PC-9 (cell line): ENCODE data around the gene ARHGEF28. TPM values are rescaled to one million over a fixed set of nuclear protein-coding genes. Genes with fewer than 3 reads are reported as not detected.

Experiments
- BruUV-seq: library from RNA; stranded (reverse); fragments of 400-500 nt; replicated peaks from 2 replicates; lab custom pipeline; 2021; lab: Mats Ljungman, UMichigan
- CTCF ChIA-PET: fragments of 300-600 bp; sonication (Branson Sonifier 250); formaldehyde crosslinking; loops from one replicate; lab custom pipeline; 2022; ENCODE audit warnings: antibody characterized with exemption; lab: Charles Lee
- POLR2A ChIA-PET: fragments of 300-600 bp; sonication (Branson Sonifier 250); formaldehyde crosslinking; loops from one replicate; lab custom pipeline; 2022; ENCODE audit warnings: antibody characterized with exemption; ENCODE audit not compliant: unreplicated experiment; lab: Charles Lee
- DNase-seq, 2 experiments: peaks; one replicate each; pipeline versions ENCODE4 v3.0.0 to v3.0.0-alpha.2; 2015 to 2022; ENCODE audit warnings: mixed read lengths in 1 of 2
- H2AFZ ChIP-seq: fragments of 200-600 bp; sonication (generic); 2 replicates; pipeline ENCODE4 v1.8.1; 2017; ENCODE audit warnings: antibody characterized with exemption
- H3F3A ChIP-seq: fragments of 200-600 bp; sonication (generic); 2 replicates; pipeline ENCODE4 v1.8.1; 2017; ENCODE audit warnings: antibody characterized with exemption, mild to moderate bottlenecking, low read depth; ENCODE audit not compliant: insufficient read depth
- H3K27ac ChIP-seq: fragments of 200-600 bp; sonication (generic); 2 replicates; pipeline ENCODE4 v1.6.1; 2016; ENCODE audit warnings: mixed run types
- H3K27me3 ChIP-seq: fragments of 200-600 bp; sonication (generic); 2 replicates; pipeline ENCODE4 v1.6.1; 2016; ENCODE audit warnings: low read depth, mixed run types; ENCODE audit not compliant: insufficient read depth
- H3K36me3 ChIP-seq: fragments of 200-600 bp; sonication (generic); 2 replicates; pipeline ENCODE4 v1.6.1; 2016; ENCODE audit warnings: low read depth, mixed run types
- H3K4me1 ChIP-seq: fragments of 200-600 bp; sonication (generic); replicated peaks from 2 replicates; pipeline ENCODE4 v1.6.1; 2016; ENCODE audit warnings: mixed run types; ENCODE audit not compliant: insufficient read depth
- H3K4me2 ChIP-seq: fragments of 200-600 bp; sonication (generic); 2 replicates; pipeline ENCODE4 v1.6.1; 2017; ENCODE audit warnings: mixed run types
- H3K4me3 ChIP-seq: fragments of 200-600 bp; sonication (generic); 2 replicates; pipeline ENCODE4 v1.6.1; 2016; ENCODE audit warnings: mixed run types
- H3K79me2 ChIP-seq: fragments of 200-600 bp; sonication (generic); 2 replicates; pipeline ENCODE4 v1.6.1; 2017; ENCODE audit warnings: low read depth, mixed run types
- H3K9me2 ChIP-seq: fragments of 200-600 bp; sonication (generic); 2 replicates; pipeline ENCODE4 v1.8.1; 2017; ENCODE audit warnings: mild to moderate bottlenecking; ENCODE audit not compliant: insufficient read depth
- H3K9me3 ChIP-seq: fragments of 200-600 bp; sonication (generic); 2 replicates; pipeline ENCODE4 v1.8.1; 2016; ENCODE audit warnings: low read depth; ENCODE audit not compliant: insufficient read depth
- H4K20me1 ChIP-seq: fragments of 200-600 bp; sonication (generic); 2 replicates; pipeline ENCODE4 v1.8.1; 2017; ENCODE audit not compliant: insufficient read depth
- CTCF ChIP-seq: fragments of 200-600 bp; sonication (generic); conservative IDR thresholded peaks from 2 replicates; pipeline ENCODE4 v1.6.1; 2017; ENCODE audit warnings: mixed run types, antibody characterized with exemption, mild to moderate bottlenecking, moderate library complexity
- EZH2 ChIP-seq: fragments of 200-600 bp; sonication (generic); IDR thresholded peaks from 2 replicates; pipeline ENCODE4 v1.8.0; 2017; ENCODE audit warnings: antibody characterized with exemption, low read depth
- intact Hi-C: fragments of 100-400 bp; cut with micrococcal nuclease; formaldehyde crosslinking; loops from one replicate; pipeline ENCODE4 v1.10.0; 2022; ENCODE audit not compliant: unreplicated experiment
- total RNA-seq: library from RNA; stranded (reverse); gene quantifications from 2 replicates; pipeline ENCODE4 v1.2.3, GENCODE V29; 2021

The ARHGEF28 gene
- total RNA-seq, 1 experiment from 2014 or later = 77.5 TPM

GRCh38 chr5:73967347-73967746 lies 341.4 kb downstream of the ARHGEF28 start:
- H3K79me2 ChIP-seq = no peaks in the 10 kb centered on the region
- TF ChIP-seq EZH2 = no peak
- no peak for TF ChIP-seq CTCF
- H4K20me1 ChIP-seq = no peaks in the 10 kb centered on the region
- no peaks in the 10 kb centered on the region for H3K9me2 ChIP-seq
- H3K4me1 ChIP-seq = peaks cover 5% of the 10 kb centered on the region
- H3K27me3 ChIP-seq = no peaks in the 10 kb centered on the region
- no peaks in the 10 kb centered on the region for H3K36me3 ChIP-seq
- H3K4me2 ChIP-seq = no peak overlapping the region
- H3K27ac ChIP-seq = no peak overlapping the region
- no peak overlapping the region for H2AFZ ChIP-seq
- no peak for DNase-seq
- BruUV-seq = no TSS peak
- H3F3A ChIP-seq = no peaks in the 10 kb centered on the region
- no peak overlapping the region for H3K4me3 ChIP-seq
- ChIA-PET CTCF (no interaction called here), POLR2A (no interaction called here)
- H3K9me3 ChIP-seq = no peaks in the 10 kb centered on the region
- intact Hi-C loops = no loop called here

- Histone ChIP-seq H2AFZ (no peak overlapping the region), H3K27me3 (no peaks in the 10 kb centered on the region), H3F3A (no peaks in the 10 kb centered on the region), H3K4me1 (no peaks in the 10 kb centered on the region; the same call in 1 of the 2 replicates), H3K4me2 (no peak overlapping the region), H3K36me3 (no peaks in the 10 kb centered on the region), H3K79me2 (no peaks in the 10 kb centered on the region), H3K9me3 (no peaks in the 10 kb centered on the region), H4K20me1 (no peaks in the 10 kb centered on the region), H3K27ac (no peak overlapping the region), H3K4me3 (no peak overlapping the region), H3K9me2 (no peaks in the 10 kb centered on the region)
- ChIA-PET POLR2A (no interaction called here), CTCF (no interaction called here)
- DNase-seq = no peak
- intact Hi-C loops = no loop called here
- no peak for TF ChIP-seq CTCF
- TF ChIP-seq EZH2 = no peak
- BruUV-seq = no TSS peak
Measured at GRCh38 chr5:73968246-73968645, 342.2 kb downstream of the ARHGEF28 start.

- Histone ChIP-seq H3K4me2 (no peak overlapping the region), H3K27ac (no peak overlapping the region), H3F3A (no peaks in the 10 kb centered on the region), H4K20me1 (no peaks in the 10 kb centered on the region), H3K27me3 (no peaks in the 10 kb centered on the region), H2AFZ (no peak overlapping the region), H3K9me3 (no peaks in the 10 kb centered on the region), H3K9me2 (no peaks in the 10 kb centered on the region), H3K4me1 (no peaks in the 10 kb centered on the region), H3K79me2 (no peaks in the 10 kb centered on the region), H3K36me3 (no peaks in the 10 kb centered on the region), H3K4me3 (no peak overlapping the region)
- ChIA-PET CTCF (no interaction called here), POLR2A (no interaction called here)
- no peak for DNase-seq
- intact Hi-C loops = no loop called here
- no peak for TF ChIP-seq EZH2
- TF ChIP-seq CTCF = no peak
- no TSS peak for BruUV-seq
Measured at GRCh38 chr5:73968729-73969128, 342.7 kb downstream of the ARHGEF28 start.
